GM19397 (cell line): ENCODE data around the gene TMEM220.

Source experiments
- ATAC-seq: cut with Tn5 transposase; IDR thresholded peaks from one replicate; pipeline ENCODE4 v1.9.1; 2021; ENCODE audit warnings: mild to moderate bottlenecking, moderate library complexity; ENCODE audit not compliant: unreplicated experiment

TMEM220 gene

GRCh38 chr17:10729334-10730193 is at the start of gene TMEM220:
Gene TMEM220 (minus strand): TSS chr17:10730023. CDS start chr17:10729851, 172 bp downstream.
- peak; percentile 75 for ATAC-seq

- no peak for ATAC-seq
Measured at GRCh38 chr17:10779609-10780008, 49.8 kb upstream of the TMEM220 start.

GRCh38 chr17:10777890-10778289 is 48.1 kb upstream of the TMEM220 start:
- ATAC-seq, result no peak

- no peak for ATAC-seq
Measured at GRCh38 chr17:10777131-10777807, 47.4 kb upstream of the TMEM220 start.

GRCh38 chr17:10776381-10776780 is 46.6 kb upstream of the TMEM220 start:
- no peak for ATAC-seq

- no peak for ATAC-seq
Measured at GRCh38 chr17:10775740-10776356, 46.0 kb upstream of the TMEM220 start.

- no peak for ATAC-seq
Measured at GRCh38 chr17:10775058-10775457, 45.2 kb upstream of the TMEM220 start.

GRCh38 chr17:10773391-10773790 is 43.6 kb upstream of the TMEM220 start:
- no peak for ATAC-seq

- no peak for ATAC-seq
Measured at GRCh38 chr17:10772425-10773380, 42.9 kb upstream of the TMEM220 start.

- no peak for ATAC-seq
Measured at GRCh38 chr17:10771148-10771547, 41.3 kb upstream of the TMEM220 start.

- ATAC-seq, result no peak
Measured at GRCh38 chr17:10769840-10770239, 40.0 kb upstream of the TMEM220 start.

- ATAC-seq, result no peak
Measured at GRCh38 chr17:10768750-10769251, 39.0 kb upstream of the TMEM220 start.

GRCh38 chr17:10767232-10767631 is 37.4 kb upstream of the TMEM220 start:
- ATAC-seq, result no peak

- ATAC-seq, result no peak
Measured at GRCh38 chr17:10762037-10762436, 32.2 kb upstream of the TMEM220 start.

- ATAC-seq, result no peak
Measured at GRCh38 chr17:10761281-10761680, 31.5 kb upstream of the TMEM220 start.

GRCh38 chr17:10758062-10758461 is 28.2 kb upstream of the TMEM220 start:
- no peak for ATAC-seq

GRCh38 chr17:10757647-10758046 is 27.8 kb upstream of the TMEM220 start:
- no peak for ATAC-seq

GRCh38 chr17:10757067-10757466 is 27.2 kb upstream of the TMEM220 start:
- ATAC-seq, result no peak

GRCh38 chr17:10756619-10757018 is 26.8 kb upstream of the TMEM220 start:
- ATAC-seq, result no peak

- ATAC-seq, result no peak
Measured at GRCh38 chr17:10756185-10756584, 26.4 kb upstream of the TMEM220 start.
